Right lobe of liver (tissue), 4 donors: Measurements from ENCODE around the gene TMBIM6.

Source experiments
- CTCF ChIP-seq, 4 donors: fragments of 200-600 bp in 3 of 4; fragments of 450-650 bp in 1 of 4; IDR thresholded peaks; one replicate each; pipeline versions ENCODE4 v1.5.1 to v1.8.0; 2016 to 2022; ENCODE audit warnings: antibody characterized with exemption in 4 of 4, mild to moderate bottlenecking in 2 of 4
- POLR2A ChIP-seq: fragments of 450-650 bp; IDR thresholded peaks from one replicate; pipeline ENCODE4 v1.6.1; 2017; ENCODE audit warnings: antibody characterized with exemption, mild to moderate bottlenecking
- donor health status: DM: no; HTN: no; CAD: no.
- donor health status: DM: no; HTN: no; CAD: no.
- donor health status: DM: no; HTN: yes; CAD: no.

GRCh38 chr12:49789992-49790391 lies 48.6 kb downstream of the TMBIM6 start:
- TF ChIP-seq CTCF (IDR thresholded peaks at IDR 0.05), result no peak
- no peak for TF ChIP-seq POLR2A
